Measurements from ENCODE around the gene ATXN3.

Gene ATXN3

DNA sequence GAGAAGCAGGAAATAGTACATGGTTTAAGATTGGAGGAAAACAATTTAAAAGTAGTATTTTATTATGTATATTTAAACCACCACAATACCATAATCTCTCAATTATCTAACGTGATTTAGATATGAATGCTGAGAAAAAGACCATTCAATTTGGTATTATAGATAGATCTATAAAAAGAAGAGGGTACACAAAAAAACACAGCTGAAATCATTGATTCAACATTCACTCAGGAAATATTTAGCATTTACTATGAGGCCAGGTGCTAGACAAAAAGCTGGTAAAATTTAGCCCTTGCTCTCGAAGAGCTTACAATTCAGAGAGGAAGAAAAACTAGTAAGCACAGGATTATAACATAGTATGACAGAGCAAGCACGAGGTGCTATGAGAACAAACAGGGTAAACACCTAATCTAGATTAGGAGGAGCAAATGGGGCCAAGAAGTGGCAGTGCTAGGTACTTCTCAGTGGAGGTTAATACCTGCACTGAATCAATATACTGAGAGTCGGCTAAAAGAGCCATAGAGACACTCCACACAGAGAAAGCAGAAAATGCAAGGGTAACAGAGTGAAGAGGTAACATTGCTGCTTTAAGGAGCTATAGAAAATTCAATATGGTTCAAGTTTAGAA lies 94.1 kb downstream of the ATXN3 start:
- TF ChIP-seq SPI1 (IDR thresholded peaks at IDR 0.05; ENCODE audit: low read depth, low read length) (no peak), PAX5 (IDR thresholded peaks at IDR 0.05; ENCODE audit: insufficient read depth, low read length, severe bottlenecking) (no peak), POLR2A (IDR thresholded peaks at IDR 0.05; ENCODE audit: low read depth, low read length) (no peak), POU2F2 (IDR thresholded peaks at IDR 0.05; ENCODE audit: low read depth, low read length) (no peak), TAF1 (IDR thresholded peaks at IDR 0.05; ENCODE audit: low read depth, low read length) (no peak), POLR2AphosphoS5 (IDR thresholded peaks at IDR 0.05; ENCODE audit: low read depth, low read length) (no peak)
- DNase-seq (ENCODE audit: insufficient read length, low spot score) = no peak
- FAIRE-seq = peak; percentile 65

- TF ChIP-seq POLR2A (IDR thresholded peaks at IDR 0.05; ENCODE audit: low read depth, low read length) (no peak), POU2F2 (IDR thresholded peaks at IDR 0.05; ENCODE audit: low read depth, low read length) (no peak), SPI1 (IDR thresholded peaks at IDR 0.05; ENCODE audit: low read depth, low read length) (no peak), POLR2AphosphoS5 (IDR thresholded peaks at IDR 0.05; ENCODE audit: low read depth, low read length) (no peak), PAX5 (IDR thresholded peaks at IDR 0.05; ENCODE audit: insufficient read depth, low read length, severe bottlenecking) (no peak), TAF1 (IDR thresholded peaks at IDR 0.05; ENCODE audit: low read depth, low read length) (no peak)
- FAIRE-seq (no peak), DNase-seq (ENCODE audit: insufficient read length, low spot score) (no peak)
Observed at GRCh38 chr14:92010644-92011043, 95.7 kb downstream of the ATXN3 start.

- no peak for FAIRE-seq
- DNase-seq (ENCODE audit: insufficient read length, low spot score) = no peak
- no peak for TF ChIP-seq POLR2A (IDR thresholded peaks at IDR 0.05; ENCODE audit: low read depth, low read length)
- no peak for TF ChIP-seq POLR2AphosphoS5 (IDR thresholded peaks at IDR 0.05; ENCODE audit: low read depth, low read length)
- TF ChIP-seq TAF1 (IDR thresholded peaks at IDR 0.05; ENCODE audit: low read depth, low read length) = no peak
- TF ChIP-seq SPI1 (IDR thresholded peaks at IDR 0.05; ENCODE audit: low read depth, low read length) = no peak
- no peak for TF ChIP-seq POU2F2 (IDR thresholded peaks at IDR 0.05; ENCODE audit: low read depth, low read length)
- TF ChIP-seq PAX5 (IDR thresholded peaks at IDR 0.05; ENCODE audit: insufficient read depth, low read length, severe bottlenecking) = no peak
Observed at GRCh38 chr14:92009604-92010003, 96.8 kb downstream of the ATXN3 start.
